A549 (cell line): Measurements from ENCODE around the gene STXBP6. TPM values are rescaled to one million over a fixed set of nuclear protein-coding genes. Genes with fewer than 3 reads are reported as not detected.

Experiments used
- ATAC-seq, 2 experiments: fragments of 200-7000 bp in 1 of 2; fragments of >200 bp in 1 of 2; cut with Nextera tagmentation in 1 of 2; cut with Tn5 transposase in 1 of 2; 3 replicates each; pipeline versions ENCODE4 v1.8.0 to v1.9.1; 2018 to 2020; ENCODE audit warnings: mild to moderate bottlenecking in 1 of 2, moderate library complexity in 1 of 2
- CTCF ChIA-PET: fragments of 300-600 bp; sonication (Branson Sonifier 250); formaldehyde crosslinking; extraction: SDS; loops from one replicate; lab custom pipeline; 2021; ENCODE audit warnings: antibody characterized with exemption, inconsistent platforms; lab: Yijun Ruan, JAX
- POLR2A ChIA-PET: fragments of 350-600 bp; formaldehyde crosslinking; extraction: SDS; loops from one replicate; lab custom pipeline; 2021; ENCODE audit warnings: antibody characterized with exemption, inconsistent platforms; lab: Yijun Ruan, JAX
- DNase-seq, 2 experiments: peaks; one replicate each; pipeline versions ENCODE4 v3.0.0 to v3.0.0-alpha.2; 2011 to 2016; ENCODE audit warnings: low read depth in 1 of 2, low spot score in 1 of 2
- FAIRE-seq: peaks from 2 replicates; lab custom pipeline; 2011; peaks lifted over from hg19 to GRCh38; lab: Jason Lieb, UNC
- H3K27ac ChIP-seq, 2 experiments: fragments of >200 bp; sonication (Bioruptor Twin); formaldehyde crosslinking; 3 replicates each; pipeline ENCODE4 v1.5.1; 2016 to 2017
- H3K4me1 ChIP-seq: fragments of >200 bp; sonication (Bioruptor Twin); formaldehyde crosslinking; 3 replicates; pipeline ENCODE4 v1.6.1; 2016
- H3K4me2 ChIP-seq: fragments of >200 bp; sonication (Bioruptor Twin); formaldehyde crosslinking; 3 replicates; pipeline ENCODE4 v1.6.1; 2016
- H3K4me3 ChIP-seq: fragments of >200 bp; sonication (Bioruptor Twin); formaldehyde crosslinking; 3 replicates; pipeline ENCODE4 v1.5.1; 2016
- H3K9me3 ChIP-seq: fragments of >200 bp; sonication (Bioruptor Twin); formaldehyde crosslinking; 3 replicates; pipeline ENCODE4 v1.6.1; 2016
- CEBPB ChIP-seq, 2 experiments: fragments of >200 bp in 1 of 2; sonication (Bioruptor Twin) in 1 of 2; formaldehyde crosslinking in 1 of 2; IDR thresholded peaks; 2 replicates each; pipeline ENCODE4 v1.6.1; 2012 to 2016
- EHF ChIP-seq: fragments of 250-450 bp; sonication (Bioruptor Pico); IDR thresholded peaks from 2 replicates; pipeline ENCODE4 v1.5.0; 2020; ENCODE audit warnings: mild to moderate bottlenecking
- ESRRA ChIP-seq: fragments of 150-350 bp; IDR thresholded peaks from 2 replicates; pipeline ENCODE4 v1.6.1; 2014; ENCODE audit warnings: mild to moderate bottlenecking, low read length, borderline replicate concordance
- FOSL2 ChIP-seq, 2 experiments: fragments of 450-650 bp in 1 of 2; fragments of >200 bp in 1 of 2; sonication (Bioruptor Twin) in 1 of 2; formaldehyde crosslinking; IDR thresholded peaks; 2 replicates each; pipeline versions ENCODE4 v1.5.0 to v1.6.1; 2016 to 2020; ENCODE audit warnings: mild to moderate bottlenecking in 1 of 2, moderate library complexity in 1 of 2
- HOXB13 ChIP-seq: fragments of 250-450 bp; sonication (Bioruptor Pico); IDR thresholded peaks from 2 replicates; pipeline ENCODE4 v1.5.0; 2020; ENCODE audit warnings: low read depth, mild to moderate bottlenecking, moderate library complexity
- HOXB5 ChIP-seq: fragments of 250-450 bp; sonication (Bioruptor Pico); IDR thresholded peaks from 2 replicates; pipeline ENCODE4 v1.5.0; 2020; ENCODE audit warnings: mild to moderate bottlenecking, moderate library complexity
- JUN ChIP-seq, 2 experiments: fragments of >200 bp; sonication (Bioruptor Twin); formaldehyde crosslinking; IDR thresholded peaks; 2 replicates in 1 of 2; 3 replicates in 1 of 2; pipeline ENCODE4 v1.6.1; 2016 to 2017
- KDM5A ChIP-seq: fragments of 200-600 bp; sonication (generic); IDR thresholded peaks from 2 replicates; pipeline ENCODE4 v1.6.1; 2016; ENCODE audit warnings: antibody characterized with exemption, mild to moderate bottlenecking
- NFE2L2 ChIP-seq: fragments of 150-350 bp; conservative IDR thresholded peaks from 2 replicates; pipeline ENCODE4 v1.6.1; 2014; ENCODE audit warnings: low read length
- POLR2AphosphoS2 ChIP-seq: conservative IDR thresholded peaks from 2 replicates; pipeline ENCODE4 v1.6.1; 2012; ENCODE audit warnings: low read length, improper control_type of control experiment, inconsistent platforms
- RCOR1 ChIP-seq: fragments of 150-350 bp; IDR thresholded peaks from 2 replicates; pipeline ENCODE4 v1.6.1; 2014; ENCODE audit warnings: antibody characterized with exemption, low read length, low read depth
- TP53 ChIP-seq: fragments of 250-450 bp; sonication (Bioruptor Pico); IDR thresholded peaks from 2 replicates; pipeline ENCODE4 v1.5.0; 2021; ENCODE audit warnings: mild to moderate bottlenecking, moderate library complexity
- ZNF302 ChIP-seq: fragments of 250-450 bp; sonication (Bioruptor Pico); IDR thresholded peaks from 2 replicates; pipeline ENCODE4 v1.9.0; 2021; ENCODE audit warnings: inconsistent platforms, mild to moderate bottlenecking, moderate library complexity
- WGBS: methylation state at CpG from one replicate; pipeline ENCODE4 v1.1.6; 2017; ENCODE audit errors: missing lambda C conversion rate; 5-methylcytosine and 5-hydroxymethylcytosine counted together
- polyA plus RNA-seq, 4 experiments: library from polyadenylated mRNA; depleted of rRNA in 3 of 4; stranded (reverse); fragments of >200 nt; fragmentation: RNase III in 1 of 4; extraction: RNeasy Plus Mini Kit Qiagen cat#74134 plus additional on column Dnase treatment in 1 of 4; gene quantifications; 2 replicates in 3 of 4; 3 replicates in 1 of 4; pipeline ENCODE4 v1.2.3, GENCODE V29; 2011 to 2017
- TF ChIP-seq, protein P1 (sequence below): fragments of >200 bp; sonication (Bioruptor Twin); formaldehyde crosslinking; IDR thresholded peaks from 3 replicates; pipeline ENCODE4 v1.5.1; 2016
- TF ChIP-seq, protein P2 (sequence below): fragments of 250-450 bp; sonication (Bioruptor Pico); IDR thresholded peaks from 2 replicates; pipeline ENCODE4 v1.5.0; 2021; ENCODE audit warnings: mild to moderate bottlenecking, moderate library complexity, borderline replicate concordance
- TF ChIP-seq, protein P3 (sequence below): fragments of 150-350 bp; IDR thresholded peaks from 2 replicates; pipeline ENCODE4 v1.6.1; 2014; ENCODE audit warnings: low read depth, mild to moderate bottlenecking, low read length
- TF ChIP-seq, protein P4 (sequence below): IDR thresholded peaks from 2 replicates; pipeline ENCODE4 v1.6.1; 2012
- TF ChIP-seq, protein P5 (sequence below): fragments of 250-450 bp; sonication (Bioruptor Pico); IDR thresholded peaks from 2 replicates; pipeline ENCODE4 v1.5.0; 2020; ENCODE audit warnings: low read depth, mild to moderate bottlenecking, moderate library complexity

STXBP6 gene
- polyA plus RNA-seq, 2 of the 4 experiments (the other 2 are of a cell fraction) = 1.7 to 6.3 TPM

DNA sequence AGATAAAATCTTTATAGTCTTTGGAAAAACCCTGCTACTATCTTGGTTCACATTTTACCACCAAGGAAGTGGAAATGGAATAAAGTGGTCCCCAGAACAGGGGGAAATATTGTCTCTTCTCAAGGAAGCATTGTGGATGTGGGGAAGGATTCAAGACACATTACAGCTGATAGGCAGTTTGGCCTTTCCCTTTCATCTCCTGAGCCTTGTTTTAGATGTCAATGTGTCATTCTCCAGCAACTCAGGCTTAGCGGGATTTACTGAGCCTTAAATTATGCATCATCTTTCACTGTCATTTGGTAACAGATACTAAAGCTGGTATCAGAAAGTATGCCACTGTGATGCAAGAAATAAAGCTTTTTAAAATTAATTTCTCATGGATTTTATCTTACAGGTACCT is 136.2 kb downstream of the STXBP6 start:
- WGBS = 66% methylated on average over 1 of the region's 1 CpG
- FAIRE-seq = no peak

DNA sequence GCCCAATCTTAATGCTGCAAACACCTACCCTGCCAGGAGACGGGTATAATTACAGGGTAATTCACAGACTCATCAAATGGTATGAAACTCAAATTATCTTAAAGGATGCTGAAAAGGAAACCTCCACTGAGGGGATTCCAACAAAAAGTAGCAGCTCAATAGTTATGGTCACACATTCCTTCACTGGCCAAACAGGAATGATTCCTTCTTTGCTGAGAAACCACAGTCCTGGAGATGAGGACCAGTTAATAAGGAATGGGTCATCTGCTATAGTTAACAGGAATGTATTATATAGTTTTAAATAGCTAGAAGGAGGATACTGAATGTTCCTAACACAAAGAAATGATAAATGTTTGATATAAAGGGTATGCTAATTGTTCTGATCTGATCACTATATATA is 136.9 kb downstream of the STXBP6 start:
- WGBS = 56% methylated on average over 1 of the region's 1 CpG
- CTCF ChIA-PET = no interaction called here

More for the DNA sequence above, 136.2 kb downstream of the STXBP6 start:
- DNase-seq = no peak
- H3K4me2 ChIP-seq = no peak overlapping the region
- no peak overlapping the region for H3K27ac ChIP-seq
- ATAC-seq = no peak
- CTCF ChIA-PET = no interaction called here
- no peaks in the 10 kb centered on the region for H3K9me3 ChIP-seq
- peaks cover 17% of the 10 kb centered on the region; the same call in 1 of the 3 replicates for H3K4me1 ChIP-seq
- POLR2A ChIA-PET = no interaction called here
- TF ChIP-seq POLR2AphosphoS2 (no peak), HOXB5 (CRISPR knock-in tag) (no peak), FOSL2 (IDR thresholded peaks at IDR 0.05) (no peak), FOSL2 (CRISPR knock-in tag; IDR thresholded peaks at IDR 0.05) (no peak), ESRRA (no peak), NFE2L2 (no peak)
- TF ChIP-seq, protein P1, sequence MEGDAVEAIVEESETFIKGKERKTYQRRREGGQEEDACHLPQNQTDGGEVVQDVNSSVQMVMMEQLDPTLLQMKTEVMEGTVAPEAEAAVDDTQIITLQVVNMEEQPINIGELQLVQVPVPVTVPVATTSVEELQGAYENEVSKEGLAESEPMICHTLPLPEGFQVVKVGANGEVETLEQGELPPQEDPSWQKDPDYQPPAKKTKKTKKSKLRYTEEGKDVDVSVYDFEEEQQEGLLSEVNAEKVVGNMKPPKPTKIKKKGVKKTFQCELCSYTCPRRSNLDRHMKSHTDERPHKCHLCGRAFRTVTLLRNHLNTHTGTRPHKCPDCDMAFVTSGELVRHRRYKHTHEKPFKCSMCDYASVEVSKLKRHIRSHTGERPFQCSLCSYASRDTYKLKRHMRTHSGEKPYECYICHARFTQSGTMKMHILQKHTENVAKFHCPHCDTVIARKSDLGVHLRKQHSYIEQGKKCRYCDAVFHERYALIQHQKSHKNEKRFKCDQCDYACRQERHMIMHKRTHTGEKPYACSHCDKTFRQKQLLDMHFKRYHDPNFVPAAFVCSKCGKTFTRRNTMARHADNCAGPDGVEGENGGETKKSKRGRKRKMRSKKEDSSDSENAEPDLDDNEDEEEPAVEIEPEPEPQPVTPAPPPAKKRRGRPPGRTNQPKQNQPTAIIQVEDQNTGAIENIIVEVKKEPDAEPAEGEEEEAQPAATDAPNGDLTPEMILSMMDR = no peak
- TF ChIP-seq, protein P2, sequence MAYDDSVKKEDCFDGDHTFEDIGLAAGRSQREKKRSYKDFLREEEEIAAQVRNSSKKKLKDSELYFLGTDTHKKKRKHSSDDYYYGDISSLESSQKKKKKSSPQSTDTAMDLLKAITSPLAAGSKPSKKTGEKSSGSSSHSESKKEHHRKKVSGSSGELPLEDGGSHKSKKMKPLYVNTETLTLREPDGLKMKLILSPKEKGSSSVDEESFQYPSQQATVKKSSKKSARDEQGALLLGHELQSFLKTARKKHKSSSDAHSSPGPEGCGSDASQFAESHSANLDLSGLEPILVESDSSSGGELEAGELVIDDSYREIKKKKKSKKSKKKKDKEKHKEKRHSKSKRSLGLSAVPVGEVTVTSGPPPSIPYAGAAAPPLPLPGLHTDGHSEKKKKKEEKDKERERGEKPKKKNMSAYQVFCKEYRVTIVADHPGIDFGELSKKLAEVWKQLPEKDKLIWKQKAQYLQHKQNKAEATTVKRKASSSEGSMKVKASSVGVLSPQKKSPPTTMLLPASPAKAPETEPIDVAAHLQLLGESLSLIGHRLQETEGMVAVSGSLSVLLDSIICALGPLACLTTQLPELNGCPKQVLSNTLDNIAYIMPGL = no peak
- TF ChIP-seq, protein P3, sequence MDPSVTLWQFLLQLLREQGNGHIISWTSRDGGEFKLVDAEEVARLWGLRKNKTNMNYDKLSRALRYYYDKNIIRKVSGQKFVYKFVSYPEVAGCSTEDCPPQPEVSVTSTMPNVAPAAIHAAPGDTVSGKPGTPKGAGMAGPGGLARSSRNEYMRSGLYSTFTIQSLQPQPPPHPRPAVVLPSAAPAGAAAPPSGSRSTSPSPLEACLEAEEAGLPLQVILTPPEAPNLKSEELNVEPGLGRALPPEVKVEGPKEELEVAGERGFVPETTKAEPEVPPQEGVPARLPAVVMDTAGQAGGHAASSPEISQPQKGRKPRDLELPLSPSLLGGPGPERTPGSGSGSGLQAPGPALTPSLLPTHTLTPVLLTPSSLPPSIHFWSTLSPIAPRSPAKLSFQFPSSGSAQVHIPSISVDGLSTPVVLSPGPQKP = no peak
- no peak overlapping the region for H3K4me3 ChIP-seq

More for the DNA sequence above, 136.9 kb downstream of the STXBP6 start:
- no peak for TF ChIP-seq HOXB13 (CRISPR knock-in tag)
- no peak for TF ChIP-seq JUN (IDR thresholded peaks at IDR 0.05)
- TF ChIP-seq FOSL2 (IDR thresholded peaks at IDR 0.05) = no peak
- no peak for TF ChIP-seq FOSL2 (CRISPR knock-in tag; IDR thresholded peaks at IDR 0.05)
- TF ChIP-seq, protein P4, sequence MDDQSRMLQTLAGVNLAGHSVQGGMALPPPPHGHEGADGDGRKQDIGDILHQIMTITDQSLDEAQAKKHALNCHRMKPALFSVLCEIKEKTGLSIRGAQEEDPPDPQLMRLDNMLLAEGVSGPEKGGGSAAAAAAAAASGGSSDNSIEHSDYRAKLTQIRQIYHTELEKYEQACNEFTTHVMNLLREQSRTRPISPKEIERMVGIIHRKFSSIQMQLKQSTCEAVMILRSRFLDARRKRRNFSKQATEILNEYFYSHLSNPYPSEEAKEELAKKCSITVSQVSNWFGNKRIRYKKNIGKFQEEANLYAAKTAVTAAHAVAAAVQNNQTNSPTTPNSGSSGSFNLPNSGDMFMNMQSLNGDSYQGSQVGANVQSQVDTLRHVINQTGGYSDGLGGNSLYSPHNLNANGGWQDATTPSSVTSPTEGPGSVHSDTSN = no peak
- no peak for TF ChIP-seq CEBPB (IDR thresholded peaks at IDR 0.05)
- no peak for TF ChIP-seq KDM5A
- TF ChIP-seq TP53 (CRISPR knock-in tag) = no peak
- no peak for TF ChIP-seq HOXB5 (CRISPR knock-in tag)
- TF ChIP-seq EHF = no peak
- TF ChIP-seq ZNF302 = no peak
- TF ChIP-seq RCOR1 = no peak
- TF ChIP-seq NFE2L2 = no peak
- TF ChIP-seq, protein P5, sequence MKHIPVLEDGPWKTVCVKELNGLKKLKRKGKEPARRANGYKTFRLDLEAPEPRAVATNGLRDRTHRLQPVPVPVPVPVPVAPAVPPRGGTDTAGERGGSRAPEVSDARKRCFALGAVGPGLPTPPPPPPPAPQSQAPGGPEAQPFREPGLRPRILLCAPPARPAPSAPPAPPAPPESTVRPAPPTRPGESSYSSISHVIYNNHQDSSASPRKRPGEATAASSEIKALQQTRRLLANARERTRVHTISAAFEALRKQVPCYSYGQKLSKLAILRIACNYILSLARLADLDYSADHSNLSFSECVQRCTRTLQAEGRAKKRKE = no peak
- POLR2A ChIA-PET = no interaction called here
- Histone ChIP-seq H3K9me3 (no peaks in the 10 kb centered on the region), H3K27ac (no peak overlapping the region), H3K4me3 (no peak overlapping the region), H3K4me2 (no peak overlapping the region), H3K4me1 (peaks cover 17% of the 10 kb centered on the region; the same call in 1 of the 3 replicates)
- FAIRE-seq (no peak), ATAC-seq (no peak), DNase-seq (no peak)
